Measurements from ENCODE around the gene MRPL19. TPM values are rescaled to one million over a fixed set of nuclear protein-coding genes. Genes with fewer than 3 reads are reported as not detected.

The MRPL19 gene
- total and polyA plus RNA-seq, 12 donors: 12.2 to 70.7 (median 63.6) TPM

DNA sequence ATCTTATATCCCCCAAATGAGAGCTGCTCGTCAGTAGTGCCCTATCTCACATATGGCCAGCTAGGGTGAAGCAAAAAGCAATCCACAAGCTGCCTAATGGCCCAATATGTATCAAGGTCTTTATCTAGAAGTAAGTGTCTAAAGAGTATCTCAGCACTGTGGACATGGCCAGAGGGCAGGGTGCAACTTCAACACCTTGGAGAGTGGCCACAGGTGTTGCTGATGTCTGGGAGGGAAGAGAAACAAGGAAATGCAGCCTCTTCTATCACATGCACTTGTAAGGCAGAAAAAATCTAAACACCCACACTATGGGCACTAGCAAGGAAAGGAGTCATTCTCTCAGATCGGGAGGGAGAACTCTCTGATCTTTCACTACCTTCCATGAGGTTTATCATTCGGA lies 23.7 kb upstream of the MRPL19 start:
- no peak overlapping the region for H3K4me3 ChIP-seq
- TF ChIP-seq, protein P1, sequence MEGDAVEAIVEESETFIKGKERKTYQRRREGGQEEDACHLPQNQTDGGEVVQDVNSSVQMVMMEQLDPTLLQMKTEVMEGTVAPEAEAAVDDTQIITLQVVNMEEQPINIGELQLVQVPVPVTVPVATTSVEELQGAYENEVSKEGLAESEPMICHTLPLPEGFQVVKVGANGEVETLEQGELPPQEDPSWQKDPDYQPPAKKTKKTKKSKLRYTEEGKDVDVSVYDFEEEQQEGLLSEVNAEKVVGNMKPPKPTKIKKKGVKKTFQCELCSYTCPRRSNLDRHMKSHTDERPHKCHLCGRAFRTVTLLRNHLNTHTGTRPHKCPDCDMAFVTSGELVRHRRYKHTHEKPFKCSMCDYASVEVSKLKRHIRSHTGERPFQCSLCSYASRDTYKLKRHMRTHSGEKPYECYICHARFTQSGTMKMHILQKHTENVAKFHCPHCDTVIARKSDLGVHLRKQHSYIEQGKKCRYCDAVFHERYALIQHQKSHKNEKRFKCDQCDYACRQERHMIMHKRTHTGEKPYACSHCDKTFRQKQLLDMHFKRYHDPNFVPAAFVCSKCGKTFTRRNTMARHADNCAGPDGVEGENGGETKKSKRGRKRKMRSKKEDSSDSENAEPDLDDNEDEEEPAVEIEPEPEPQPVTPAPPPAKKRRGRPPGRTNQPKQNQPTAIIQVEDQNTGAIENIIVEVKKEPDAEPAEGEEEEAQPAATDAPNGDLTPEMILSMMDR (IDR thresholded peaks at IDR 0.05): no peak
- peaks cover 0 to 18% (median 0%) of the 10 kb centered on the region in 7 donors for H3K27me3 ChIP-seq
- 69 to 81% methylated on average over 3 of the region's 3 CpGs for WGBS, 2 donors
- no peaks in the 10 kb centered on the region for H3K9me3 ChIP-seq
- H3K36me3 ChIP-seq: no peaks in the 10 kb centered on the region
- intact Hi-C loops (cut with DNase I): loop anchor here in 2 of 10 donors (10.0 kb wide), 2 partner anchors 698 to 708 kb away; no protein-coding TSS in a partner anchor
- ATAC-seq: no peak
- H3K4me1 ChIP-seq: no peaks in the 10 kb centered on the region
- DNase-seq: no peak
- H3K27ac ChIP-seq: no peak overlapping the region

DNA sequence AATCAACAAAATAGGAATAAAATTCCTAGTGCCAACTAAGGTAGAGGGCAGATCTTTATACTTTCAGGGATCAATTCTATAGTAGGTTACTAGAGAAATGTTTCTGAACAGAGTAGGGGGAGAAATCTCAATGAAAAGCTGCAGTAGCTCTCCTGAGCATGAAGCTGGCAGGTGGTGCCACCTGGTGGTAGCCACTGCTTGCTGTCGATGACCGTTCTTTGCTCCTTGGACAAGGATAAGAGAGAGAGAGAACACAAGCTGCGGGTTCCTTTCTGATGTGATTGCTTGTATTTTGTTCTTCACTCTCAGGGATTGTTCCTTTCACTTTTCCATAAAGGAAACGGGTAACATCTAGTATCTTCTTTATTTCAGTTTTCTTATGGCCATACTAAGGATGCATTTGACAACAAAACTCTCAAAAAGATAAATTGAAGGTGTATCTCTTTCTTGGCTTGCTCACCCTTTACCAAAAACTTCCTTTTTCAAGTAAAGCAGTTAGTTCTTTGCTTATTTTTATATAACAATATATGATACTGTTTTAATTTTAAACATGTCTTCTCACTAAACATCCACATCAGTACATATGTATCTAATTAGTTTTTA lies 18.6 kb upstream of the MRPL19 start:
- H3K27ac ChIP-seq: no peak overlapping the region
- peaks cover 0 to 14% (median 0%) of the 10 kb centered on the region in 9 donors for H3K4me1 ChIP-seq
- WGBS, 2 donors: 0% methylated on average over 4 of the region's 4 CpGs
- no peaks in the 10 kb centered on the region for H3K36me3 ChIP-seq
- peaks cover 0 to 15% (median 0%) of the 10 kb centered on the region in 7 donors for H3K27me3 ChIP-seq
- intact Hi-C loops (cut with DNase I): loop anchor here in 5 of 10 donors (5.0 to 10.0 kb wide), 3 partner anchors 166 to 713 kb away; no protein-coding TSS in a partner anchor
- peak; percentile 56 to 62 for DNase-seq
- ATAC-seq: peak in 4 of 8 donors; percentile 65 to 80 (median 71)
- no peak overlapping the region for H3K4me3 ChIP-seq
- H3K9me3 ChIP-seq: no peaks in the 10 kb centered on the region
- TF ChIP-seq, protein P1 (IDR thresholded peaks at IDR 0.05): peak; percentile 65 to 94 (median 92)

DNA sequence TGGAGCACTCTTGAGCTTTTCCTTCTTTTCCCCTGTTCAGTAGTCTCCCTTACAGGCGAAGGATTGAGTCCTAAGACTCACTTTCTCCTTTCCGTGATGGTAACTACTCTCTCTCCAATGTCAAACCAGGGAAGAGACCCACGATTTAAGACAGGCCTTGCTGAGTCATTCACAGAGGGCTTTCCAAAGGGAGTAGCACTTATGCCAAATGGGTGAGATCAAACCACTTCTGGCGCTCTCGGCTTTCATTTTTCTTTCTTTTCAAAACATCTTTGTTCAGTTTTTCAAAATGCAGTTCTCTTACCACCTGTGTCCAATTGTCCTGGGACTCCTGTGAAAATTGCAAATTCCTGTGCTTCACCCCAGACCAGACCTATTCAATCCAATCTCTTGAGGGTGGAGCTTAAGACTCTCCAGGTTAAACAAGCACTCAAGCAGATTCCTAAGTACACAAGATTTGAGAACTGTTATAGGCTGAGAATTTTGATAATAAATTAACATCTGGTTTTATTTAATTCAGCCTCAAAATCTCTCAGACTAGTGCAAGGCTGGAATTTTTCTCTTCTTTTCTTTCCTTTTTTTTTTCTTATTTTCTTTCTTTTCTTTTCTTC lies 14.4 kb upstream of the MRPL19 start:
- TF ChIP-seq, protein P1 (IDR thresholded peaks at IDR 0.05): no peak
- ATAC-seq (peak in 2 of 8 donors; percentile 65 to 68), DNase-seq (no peak)
- H3K36me3 ChIP-seq: no peaks in the 10 kb centered on the region
- peak overlapping the region in 2 of 10 donors; percentile 6 to 15 for H3K27ac ChIP-seq
- peaks cover 0 to under 1% (median 0%) of the 10 kb centered on the region in 7 donors for H3K27me3 ChIP-seq
- no peak overlapping the region for H3K4me3 ChIP-seq
- 64 to 70% methylated on average over 5 of the region's 5 CpGs for WGBS, 2 donors
- H3K9me3 ChIP-seq: no peaks in the 10 kb centered on the region
- peaks cover 0 to 25% (median 0%) of the 10 kb centered on the region in 9 donors for H3K4me1 ChIP-seq
- intact Hi-C loops (cut with DNase I): loop anchor here in 2 of 10 donors (5.0 kb wide), 2 partner anchors 170 to 1790 kb away; no protein-coding TSS in a partner anchor

DNA sequence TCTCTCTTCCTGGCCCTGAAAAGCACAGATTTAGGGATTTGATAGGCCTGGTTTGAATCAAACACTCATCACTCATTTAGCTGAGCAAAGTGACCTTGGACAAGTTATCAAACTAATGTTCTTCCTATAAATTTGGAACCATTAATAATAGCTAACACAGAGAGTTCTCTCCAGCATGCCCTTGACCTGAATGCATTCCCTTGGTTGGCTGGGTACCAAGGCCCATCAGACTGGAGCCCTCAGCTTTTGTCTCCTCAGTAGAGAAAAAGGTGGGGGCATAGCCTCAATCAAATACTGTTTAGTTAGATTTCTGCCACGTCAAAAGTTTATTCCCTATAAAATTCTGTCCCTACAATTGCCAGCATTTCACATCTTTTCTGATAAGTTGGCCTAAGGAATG lies 13.8 kb upstream of the MRPL19 start:
- TF ChIP-seq, protein P1 (IDR thresholded peaks at IDR 0.05): no peak
- no peaks in the 10 kb centered on the region for H3K36me3 ChIP-seq
- no peak overlapping the region for H3K4me3 ChIP-seq
- ATAC-seq (peak in 5 of 8 donors; percentile 24 to 72 (median 63)), DNase-seq (no peak)
- peaks cover 0 to 25% (median 0%) of the 10 kb centered on the region in 9 donors for H3K4me1 ChIP-seq
- intact Hi-C loops (cut with DNase I): loop anchor here in 2 of 10 donors (5.0 kb wide), 2 partner anchors 171 to 1791 kb away; no protein-coding TSS in a partner anchor
- WGBS, 2 donors: 53 to 60% methylated on average over 1 of the region's 1 CpG
- H3K27me3 ChIP-seq: peaks cover 0 to 5% (median 0%) of the 10 kb centered on the region in 7 donors
- peak overlapping the region in 3 of 10 donors; percentile 6 to 16 (median 15) for H3K27ac ChIP-seq
- H3K9me3 ChIP-seq: no peaks in the 10 kb centered on the region

Data from heart right ventricle (tissue), 16 donors.